ENCODE data around the gene FZR1.

DNA sequence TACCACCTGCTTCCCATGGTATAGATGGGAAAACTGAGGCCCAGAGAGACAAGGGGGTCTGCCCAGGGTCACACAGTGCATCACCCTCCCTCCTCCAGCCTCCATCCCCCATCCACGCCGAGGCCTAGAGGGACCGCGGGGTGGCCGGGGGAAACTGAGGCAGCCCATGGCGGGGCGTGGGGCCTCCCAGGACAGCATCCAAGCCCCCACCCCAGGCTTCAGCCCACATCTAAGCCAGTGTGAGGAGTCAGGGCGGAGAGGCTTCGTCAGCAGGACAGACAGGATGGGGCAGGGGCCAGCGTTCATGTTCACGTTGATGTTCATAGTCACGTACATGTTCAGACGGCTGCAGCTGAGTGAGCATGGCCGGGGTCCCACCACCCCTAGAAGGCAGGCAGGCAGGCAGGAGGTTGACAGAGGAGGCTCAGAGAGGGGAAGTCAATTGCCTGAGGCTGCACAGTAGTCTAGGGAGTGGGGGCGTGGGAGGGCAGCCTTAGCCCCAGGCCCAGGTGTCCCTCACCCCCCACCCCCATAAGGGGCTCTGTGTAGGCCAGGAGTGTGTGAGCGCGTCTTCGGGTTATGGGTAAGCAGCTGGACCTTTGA, 49.1 kb upstream of the FZR1 start:
- TF ChIP-seq, protein P1, sequence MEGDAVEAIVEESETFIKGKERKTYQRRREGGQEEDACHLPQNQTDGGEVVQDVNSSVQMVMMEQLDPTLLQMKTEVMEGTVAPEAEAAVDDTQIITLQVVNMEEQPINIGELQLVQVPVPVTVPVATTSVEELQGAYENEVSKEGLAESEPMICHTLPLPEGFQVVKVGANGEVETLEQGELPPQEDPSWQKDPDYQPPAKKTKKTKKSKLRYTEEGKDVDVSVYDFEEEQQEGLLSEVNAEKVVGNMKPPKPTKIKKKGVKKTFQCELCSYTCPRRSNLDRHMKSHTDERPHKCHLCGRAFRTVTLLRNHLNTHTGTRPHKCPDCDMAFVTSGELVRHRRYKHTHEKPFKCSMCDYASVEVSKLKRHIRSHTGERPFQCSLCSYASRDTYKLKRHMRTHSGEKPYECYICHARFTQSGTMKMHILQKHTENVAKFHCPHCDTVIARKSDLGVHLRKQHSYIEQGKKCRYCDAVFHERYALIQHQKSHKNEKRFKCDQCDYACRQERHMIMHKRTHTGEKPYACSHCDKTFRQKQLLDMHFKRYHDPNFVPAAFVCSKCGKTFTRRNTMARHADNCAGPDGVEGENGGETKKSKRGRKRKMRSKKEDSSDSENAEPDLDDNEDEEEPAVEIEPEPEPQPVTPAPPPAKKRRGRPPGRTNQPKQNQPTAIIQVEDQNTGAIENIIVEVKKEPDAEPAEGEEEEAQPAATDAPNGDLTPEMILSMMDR (IDR thresholded peaks at IDR 0.05) = no peak
- TF ChIP-seq POLR2A (IDR thresholded peaks at IDR 0.05) = no peak
